BE2C (cell line): ENCODE data around the gene OSCP1.

Experiments
- DNase-seq: peaks from one replicate; pipeline ENCODE4 v3.0.0-alpha.2; 2020
- H3K27me3 ChIP-seq: fragments of 250-450 bp; sonication (Bioruptor Pico); 2 replicates; pipeline ENCODE4 v1.5.1; 2020; ENCODE audit warnings: mild to moderate bottlenecking
- H3K36me3 ChIP-seq: fragments of 250-450 bp; sonication (Bioruptor Pico); 2 replicates; pipeline ENCODE4 v1.5.1; 2020; ENCODE audit warnings: mild to moderate bottlenecking
- H3K4me1 ChIP-seq: fragments of 250-450 bp; sonication (Bioruptor Pico); 2 replicates; pipeline ENCODE4 v1.5.1; 2020
- H3K4me3 ChIP-seq: 2 replicates; pipeline ENCODE4 v1.5.1; 2011; ENCODE audit warnings: low read depth, low read length
- H3K9me3 ChIP-seq: fragments of 250-450 bp; sonication (Bioruptor Pico); 2 replicates; pipeline ENCODE4 v1.5.1; 2020
- TF ChIP-seq, protein P1 (sequence below): IDR thresholded peaks from 2 replicates; pipeline ENCODE4 v1.5.1; 2012; ENCODE audit warnings: mild to moderate bottlenecking, low read depth, low read length

Gene OSCP1

DNA sequence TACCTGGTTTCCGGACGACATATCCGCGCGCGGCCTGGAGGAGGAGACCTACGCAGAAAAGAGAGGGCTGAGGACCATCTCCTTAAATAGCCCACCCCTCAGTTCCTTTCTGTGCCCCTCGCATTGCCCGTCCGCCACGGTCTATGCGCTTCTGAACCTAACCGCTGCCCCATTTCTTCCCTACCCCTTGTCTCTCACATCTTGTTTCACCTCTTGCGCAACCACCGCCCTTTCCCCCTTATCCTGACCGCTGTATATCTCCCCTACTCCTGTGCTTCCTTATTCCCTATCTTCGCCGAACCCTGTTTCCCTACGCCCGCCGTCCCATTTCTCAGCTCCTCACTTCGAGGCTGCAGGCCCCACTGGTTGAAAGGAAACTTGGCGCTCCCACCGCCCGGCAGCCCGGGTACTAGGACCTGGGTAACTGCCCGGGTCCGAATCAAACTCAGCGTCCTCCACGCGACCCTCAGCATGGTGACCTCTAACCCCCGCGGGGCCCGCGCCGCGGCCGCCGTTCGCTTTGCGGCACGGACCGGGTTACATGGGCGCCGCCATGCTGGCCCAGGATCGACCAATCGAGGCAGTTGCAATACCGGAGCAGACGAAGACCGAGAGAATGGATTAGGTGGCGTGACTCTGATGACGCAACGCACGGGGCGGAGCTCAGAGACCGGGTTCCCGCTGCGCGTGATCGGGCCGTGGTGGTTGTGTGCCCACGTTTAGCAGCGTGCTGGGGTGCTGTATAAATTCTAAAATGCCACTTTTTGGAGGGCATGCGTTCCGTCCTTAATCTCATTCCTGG is 13.8 kb upstream of the OSCP1 start, which contains the start of gene MRPS15:
MRPS15 (minus strand) TSS at position 582 of the 802 bp plus-strand sequence; CDS start at position 473, 109 bp downstream.
- Histone ChIP-seq H3K9me3 (no peaks in the 10 kb centered on the region), H3K27me3 (no peaks in the 10 kb centered on the region), H3K4me1 (no peaks in the 10 kb centered on the region), H3K36me3 (peaks cover 8% of the 10 kb centered on the region), H3K4me3 (peak within 1 kb of the TSS; percentile 86)
- peak; percentile 86 for DNase-seq
- TF ChIP-seq, protein P1, sequence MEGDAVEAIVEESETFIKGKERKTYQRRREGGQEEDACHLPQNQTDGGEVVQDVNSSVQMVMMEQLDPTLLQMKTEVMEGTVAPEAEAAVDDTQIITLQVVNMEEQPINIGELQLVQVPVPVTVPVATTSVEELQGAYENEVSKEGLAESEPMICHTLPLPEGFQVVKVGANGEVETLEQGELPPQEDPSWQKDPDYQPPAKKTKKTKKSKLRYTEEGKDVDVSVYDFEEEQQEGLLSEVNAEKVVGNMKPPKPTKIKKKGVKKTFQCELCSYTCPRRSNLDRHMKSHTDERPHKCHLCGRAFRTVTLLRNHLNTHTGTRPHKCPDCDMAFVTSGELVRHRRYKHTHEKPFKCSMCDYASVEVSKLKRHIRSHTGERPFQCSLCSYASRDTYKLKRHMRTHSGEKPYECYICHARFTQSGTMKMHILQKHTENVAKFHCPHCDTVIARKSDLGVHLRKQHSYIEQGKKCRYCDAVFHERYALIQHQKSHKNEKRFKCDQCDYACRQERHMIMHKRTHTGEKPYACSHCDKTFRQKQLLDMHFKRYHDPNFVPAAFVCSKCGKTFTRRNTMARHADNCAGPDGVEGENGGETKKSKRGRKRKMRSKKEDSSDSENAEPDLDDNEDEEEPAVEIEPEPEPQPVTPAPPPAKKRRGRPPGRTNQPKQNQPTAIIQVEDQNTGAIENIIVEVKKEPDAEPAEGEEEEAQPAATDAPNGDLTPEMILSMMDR: no peak

DNA sequence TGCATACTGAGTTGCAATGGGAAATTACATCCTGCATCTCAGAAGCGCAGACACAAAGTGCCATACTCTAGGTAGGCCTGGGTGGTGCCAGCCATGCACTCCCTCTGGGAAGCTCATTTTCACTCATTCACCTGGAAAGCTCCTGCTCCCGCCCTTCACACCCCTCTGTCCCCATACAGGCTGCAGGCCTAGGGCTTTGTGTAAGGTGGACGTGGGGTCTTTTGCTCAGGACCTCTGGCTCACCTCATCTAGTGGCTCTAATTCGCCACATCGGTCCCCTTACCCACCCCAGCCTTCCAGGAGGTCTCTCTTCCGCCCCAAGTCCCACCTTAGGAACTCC is 13.2 kb upstream of the OSCP1 start:
- Histone ChIP-seq H3K9me3 (no peaks in the 10 kb centered on the region), H3K4me3 (peak overlapping the region; percentile 86), H3K4me1 (no peaks in the 10 kb centered on the region), H3K36me3 (peaks cover 8% of the 10 kb centered on the region), H3K27me3 (no peaks in the 10 kb centered on the region)
- TF ChIP-seq, protein P1: no peak
- no peak for DNase-seq

DNA sequence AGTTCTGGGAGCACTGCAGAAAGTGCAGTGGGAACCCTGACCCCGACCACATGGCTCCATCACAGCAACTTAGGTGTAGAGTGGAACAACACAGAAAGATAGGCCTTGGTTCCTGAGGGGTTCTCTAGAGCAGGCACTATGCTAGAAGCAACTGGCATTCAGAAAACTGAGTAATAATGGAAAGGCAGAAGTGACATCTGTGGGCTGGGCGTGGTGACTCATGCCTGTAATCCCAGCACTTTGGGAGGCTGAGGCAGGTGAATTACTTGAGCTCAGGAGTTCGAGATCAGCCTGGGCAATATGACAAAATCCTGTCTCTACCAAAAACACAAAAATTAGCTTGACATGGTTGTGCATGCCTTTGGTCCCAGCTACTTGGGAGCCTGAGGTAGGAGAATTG is 8.7 kb upstream of the OSCP1 start:
- no peak overlapping the region for H3K4me3 ChIP-seq
- H3K36me3 ChIP-seq: peaks cover 16% of the 10 kb centered on the region
- no peak for DNase-seq
- TF ChIP-seq, protein P1: no peak
- H3K4me1 ChIP-seq: no peaks in the 10 kb centered on the region
- no peaks in the 10 kb centered on the region for H3K9me3 ChIP-seq
- H3K27me3 ChIP-seq: no peaks in the 10 kb centered on the region

DNA sequence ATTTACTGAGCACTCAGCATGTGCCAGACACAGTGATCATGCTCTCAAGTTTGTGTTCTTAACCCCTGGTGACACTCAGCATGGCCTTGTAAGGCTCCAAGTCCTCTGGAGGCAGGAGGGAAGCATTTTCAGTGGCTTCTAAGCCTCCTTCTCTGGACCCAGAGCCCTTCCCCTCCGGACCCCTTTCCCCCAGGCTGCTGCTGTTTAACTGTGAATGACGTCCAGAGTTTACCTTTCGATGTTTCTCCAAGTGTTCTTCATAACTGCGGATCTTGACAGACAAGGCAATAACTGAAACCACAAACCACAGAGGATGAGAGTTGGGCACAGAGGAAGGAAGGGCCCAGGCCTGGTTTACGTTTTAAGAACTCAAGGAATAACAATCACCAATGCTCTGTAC is 7.4 kb upstream of the OSCP1 start:
- no peaks in the 10 kb centered on the region for H3K9me3 ChIP-seq
- no peaks in the 10 kb centered on the region for H3K27me3 ChIP-seq
- H3K4me3 ChIP-seq: no peak overlapping the region
- H3K36me3 ChIP-seq: peaks cover 16% of the 10 kb centered on the region
- no peaks in the 10 kb centered on the region for H3K4me1 ChIP-seq
- TF ChIP-seq, protein P1: no peak
- DNase-seq: no peak

DNA sequence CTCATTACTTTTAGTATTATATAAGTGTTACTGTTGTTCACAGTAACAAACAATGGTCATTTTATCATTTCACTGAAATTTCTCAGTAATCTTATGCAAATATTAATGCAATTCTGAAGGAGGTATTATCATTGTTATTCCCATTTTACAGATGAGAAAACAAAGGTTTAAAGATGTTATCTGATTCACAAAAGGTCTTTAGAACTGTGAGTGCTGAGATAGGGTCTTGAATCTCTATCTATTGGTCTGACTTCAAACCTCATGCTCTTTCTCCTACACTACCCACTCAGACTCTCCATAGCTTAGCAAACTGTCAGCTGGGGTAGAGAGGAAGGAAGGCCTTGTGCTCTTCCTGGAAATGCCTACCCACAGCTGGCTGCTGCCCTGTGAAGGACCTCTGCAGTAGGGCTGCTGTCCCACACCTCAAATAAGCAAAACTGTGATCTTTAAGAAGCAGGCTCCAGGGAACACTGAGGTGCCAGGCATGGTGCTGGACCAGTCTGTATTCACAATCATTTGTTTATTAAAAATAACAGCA is 6.2 kb upstream of the OSCP1 start:
- peaks cover 16% of the 10 kb centered on the region for H3K36me3 ChIP-seq
- no peaks in the 10 kb centered on the region for H3K27me3 ChIP-seq
- H3K4me1 ChIP-seq: no peaks in the 10 kb centered on the region
- no peak overlapping the region for H3K4me3 ChIP-seq
- TF ChIP-seq, protein P1: no peak
- no peak for DNase-seq
- no peaks in the 10 kb centered on the region for H3K9me3 ChIP-seq

DNA sequence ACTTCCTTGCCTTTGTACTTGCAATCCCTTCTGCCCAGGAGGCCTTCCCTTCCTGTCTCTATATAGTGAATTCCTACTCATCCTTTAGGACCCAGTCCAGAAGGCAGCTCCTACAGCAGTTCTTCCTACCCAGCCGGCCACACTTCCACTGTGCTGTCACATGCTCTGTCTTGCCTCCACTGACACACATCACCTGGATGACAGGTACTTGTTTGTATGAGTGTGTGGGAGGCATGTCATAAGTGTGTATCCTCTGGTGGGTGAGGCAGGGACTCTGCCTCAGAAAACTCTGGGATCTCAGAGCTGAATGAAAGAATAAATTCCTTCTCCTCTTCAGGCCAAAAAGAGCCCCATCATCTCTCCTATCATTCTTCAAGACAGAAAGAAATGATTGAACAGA is 5.1 kb upstream of the OSCP1 start:
- TF ChIP-seq, protein P1: no peak
- no peaks in the 10 kb centered on the region for H3K27me3 ChIP-seq
- H3K4me3 ChIP-seq: no peak overlapping the region
- H3K4me1 ChIP-seq: no peaks in the 10 kb centered on the region
- H3K36me3 ChIP-seq: peaks cover 9% of the 10 kb centered on the region; the same call in 1 of the 2 replicates
- H3K9me3 ChIP-seq: no peaks in the 10 kb centered on the region
- DNase-seq: no peak
